ENCODE measurements around the gene C1orf159.

C1orf159 gene

GRCh38 chr1:1162597-1163537 is 47.0 kb upstream of the C1orf159 start:
- TF ChIP-seq TEAD4 (IDR thresholded peaks at IDR 0.05) (peak; percentile 43), ZBTB7A (IDR thresholded peaks at IDR 0.05; ENCODE audit: low read depth) (peak; percentile 100), TCF12 (IDR thresholded peaks at IDR 0.05; ENCODE audit: low read depth) (peak; percentile 91), FOXM1 (IDR thresholded peaks at IDR 0.05; ENCODE audit: borderline replicate concordance, low read depth) (no peak; the same call in 1 of the 2 replicates), CEBPB (IDR thresholded peaks at IDR 0.05) (peak; percentile 4; the same call in 1 of the 2 replicates), EP300 (IDR thresholded peaks at IDR 0.05; ENCODE audit: borderline replicate concordance) (peak; percentile 75), YY1 (IDR thresholded peaks at IDR 0.05; ENCODE audit: low read depth) (peak; percentile 86), RAD21 (IDR thresholded peaks at IDR 0.05; ENCODE audit: low read depth) (0 out of 2 replicates have a peak, but pooled peaks have one; percentile 6), REST (IDR thresholded peaks at IDR 0.05; ENCODE audit: low read depth) (no peak), TAF1 (IDR thresholded peaks at IDR 0.05; ENCODE audit: low read depth) (peak; percentile 92), CREB1 (IDR thresholded peaks at IDR 0.05; ENCODE audit: low read depth) (peak; percentile 62), NFIC (IDR thresholded peaks at IDR 0.05) (peak; percentile 76), EGR1 (IDR thresholded peaks at IDR 0.05) (peak; percentile 69)
- TF ChIP-seq, protein P1, sequence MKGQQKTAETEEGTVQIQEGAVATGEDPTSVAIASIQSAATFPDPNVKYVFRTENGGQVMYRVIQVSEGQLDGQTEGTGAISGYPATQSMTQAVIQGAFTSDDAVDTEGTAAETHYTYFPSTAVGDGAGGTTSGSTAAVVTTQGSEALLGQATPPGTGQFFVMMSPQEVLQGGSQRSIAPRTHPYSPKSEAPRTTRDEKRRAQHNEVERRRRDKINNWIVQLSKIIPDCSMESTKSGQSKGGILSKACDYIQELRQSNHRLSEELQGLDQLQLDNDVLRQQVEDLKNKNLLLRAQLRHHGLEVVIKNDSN (IDR thresholded peaks at IDR 0.05), result peak; percentile 52; the same call in 1 of the 2 replicates
- TF ChIP-seq, protein P2, sequence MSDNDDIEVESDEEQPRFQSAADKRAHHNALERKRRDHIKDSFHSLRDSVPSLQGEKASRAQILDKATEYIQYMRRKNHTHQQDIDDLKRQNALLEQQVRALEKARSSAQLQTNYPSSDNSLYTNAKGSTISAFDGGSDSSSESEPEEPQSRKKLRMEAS (IDR thresholded peaks at IDR 0.05), result peak; percentile 91

DNA sequence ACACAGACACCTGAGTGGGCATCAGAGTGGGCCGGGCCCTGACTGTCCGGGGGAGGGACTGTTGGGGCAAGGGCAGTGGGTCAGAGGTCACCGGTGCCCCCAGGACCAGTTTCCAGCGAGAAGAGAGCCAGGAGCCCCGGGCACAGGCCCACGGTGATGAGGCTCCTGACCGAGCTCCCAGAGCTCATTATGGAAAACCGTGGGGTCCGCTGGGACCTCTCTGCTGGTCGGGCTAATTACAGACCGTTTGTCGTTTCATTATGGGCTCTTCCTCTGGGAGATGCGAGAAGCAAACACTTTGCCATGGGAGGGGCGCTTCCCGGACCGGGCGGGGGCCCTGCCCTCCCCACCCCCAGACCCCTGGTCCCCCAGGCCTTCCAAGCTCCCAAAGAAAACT is 45.8 kb upstream of the C1orf159 start:
- TF ChIP-seq YY1 (IDR thresholded peaks at IDR 0.05; ENCODE audit: low read depth) (no peak), ZBTB7A (IDR thresholded peaks at IDR 0.05; ENCODE audit: low read depth) (no peak), EP300 (IDR thresholded peaks at IDR 0.05; ENCODE audit: borderline replicate concordance) (no peak), NFIC (IDR thresholded peaks at IDR 0.05) (no peak), FOXM1 (IDR thresholded peaks at IDR 0.05; ENCODE audit: borderline replicate concordance, low read depth) (no peak), CEBPB (IDR thresholded peaks at IDR 0.05) (no peak), CREB1 (IDR thresholded peaks at IDR 0.05; ENCODE audit: low read depth) (no peak), TCF12 (IDR thresholded peaks at IDR 0.05; ENCODE audit: low read depth) (no peak), EGR1 (IDR thresholded peaks at IDR 0.05) (no peak), TAF1 (IDR thresholded peaks at IDR 0.05; ENCODE audit: low read depth) (no peak), TEAD4 (IDR thresholded peaks at IDR 0.05) (no peak), RAD21 (IDR thresholded peaks at IDR 0.05; ENCODE audit: low read depth) (no peak), REST (IDR thresholded peaks at IDR 0.05; ENCODE audit: low read depth) (no peak)
- TF ChIP-seq, protein P2 (IDR thresholded peaks at IDR 0.05), result no peak
- TF ChIP-seq, protein P1 (IDR thresholded peaks at IDR 0.05), result no peak

DNA sequence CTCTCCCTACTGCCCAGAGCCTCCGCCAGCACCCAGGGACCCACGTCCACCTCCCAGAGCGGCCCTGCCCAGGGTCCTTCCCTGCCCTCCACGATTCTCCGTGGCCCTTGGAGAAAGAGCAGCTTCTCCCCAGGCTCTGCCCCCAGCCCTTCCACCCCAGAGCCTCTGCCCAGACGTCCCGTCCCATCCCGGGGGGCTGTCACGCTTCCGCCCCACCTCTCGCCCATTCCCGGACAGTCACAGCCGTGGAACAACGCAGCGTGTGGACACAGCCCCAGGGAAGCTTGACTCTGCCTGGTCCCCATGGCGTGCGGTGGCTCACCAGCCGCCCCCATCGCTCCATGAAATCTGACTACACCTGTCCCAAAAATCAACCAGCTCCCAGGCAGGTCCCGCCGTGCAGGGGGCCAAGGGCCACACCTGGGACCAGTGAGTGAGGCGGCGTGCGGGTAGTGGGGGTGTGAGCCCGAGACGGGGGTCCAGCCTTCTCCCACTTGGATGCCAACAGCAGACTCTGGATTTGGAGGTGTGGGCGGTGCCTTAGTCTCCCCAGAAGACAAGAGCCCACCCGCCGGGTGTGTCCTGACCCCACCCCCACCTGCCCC is 45.3 kb upstream of the C1orf159 start:
- TF ChIP-seq ZBTB7A (IDR thresholded peaks at IDR 0.05; ENCODE audit: low read depth), result 0 out of 2 replicates have a peak, but pooled peaks have one; percentile 11
- no peak for TF ChIP-seq CREB1 (IDR thresholded peaks at IDR 0.05; ENCODE audit: low read depth)

DNA sequence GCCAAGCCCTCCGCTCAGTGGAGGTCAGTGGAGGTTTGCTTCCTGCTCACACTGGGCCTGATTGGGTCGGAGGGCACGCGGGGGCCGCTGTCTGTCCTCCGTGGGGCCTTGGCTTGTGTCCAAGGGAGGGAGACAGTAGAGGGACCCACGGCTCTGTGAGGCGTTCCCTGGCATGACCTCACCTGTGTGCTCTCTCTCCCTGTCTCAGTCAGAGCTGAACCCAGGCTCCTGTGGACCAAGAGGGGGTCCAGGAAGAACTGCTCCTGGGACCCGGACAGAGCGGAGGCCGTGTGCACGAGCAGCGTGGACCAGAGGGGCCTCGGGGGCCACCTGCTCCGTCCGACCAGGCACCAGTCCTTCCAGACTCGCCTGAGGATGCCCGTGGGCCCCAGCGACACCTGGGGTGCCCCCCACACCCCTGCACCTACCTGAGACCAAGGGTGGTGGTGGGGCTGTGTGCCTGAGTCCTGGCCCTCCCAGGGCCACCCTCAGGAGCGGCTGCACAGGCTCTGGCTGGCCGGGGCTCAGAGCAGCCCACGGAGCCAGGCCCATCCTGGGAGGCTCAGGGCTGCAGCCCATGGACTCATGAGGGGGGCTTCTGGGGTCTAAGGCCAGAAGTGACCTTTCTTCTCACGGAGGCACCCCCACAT is 44.5 kb upstream of the C1orf159 start:
- TF ChIP-seq, protein P1 (IDR thresholded peaks at IDR 0.05), result no peak
- TF ChIP-seq YY1 (IDR thresholded peaks at IDR 0.05; ENCODE audit: low read depth), result no peak
- TF ChIP-seq, protein P2 (IDR thresholded peaks at IDR 0.05), result no peak
- no peak for TF ChIP-seq EGR1 (IDR thresholded peaks at IDR 0.05)
- TF ChIP-seq TEAD4 (IDR thresholded peaks at IDR 0.05), result no peak
- TF ChIP-seq CEBPB (IDR thresholded peaks at IDR 0.05), result no peak
- no peak for TF ChIP-seq NFIC (IDR thresholded peaks at IDR 0.05)
- no peak for TF ChIP-seq CREB1 (IDR thresholded peaks at IDR 0.05; ENCODE audit: low read depth)
- TF ChIP-seq TAF1 (IDR thresholded peaks at IDR 0.05; ENCODE audit: low read depth), result no peak
- no peak for TF ChIP-seq REST (IDR thresholded peaks at IDR 0.05; ENCODE audit: low read depth)
- TF ChIP-seq TCF12 (IDR thresholded peaks at IDR 0.05; ENCODE audit: low read depth), result no peak
- TF ChIP-seq FOXM1 (IDR thresholded peaks at IDR 0.05; ENCODE audit: borderline replicate concordance, low read depth), result no peak

Measured in Ishikawa (cell line).